A549 treated with DMSO at 1 μM for 4 hours (cell line): Measurements from ENCODE around the gene SLC24A3. TPM values are rescaled to one million over a fixed set of nuclear protein-coding genes. Genes with fewer than 3 reads are reported as not detected.

Experiments used
- total RNA-seq: library from RNA; stranded (reverse); fragments of 200-300 nt; extraction: Qiagen RNA extraction; gene quantifications from 5 replicates; pipeline ENCODE4 v1.2.3, GENCODE V29; 2022; ENCODE audit warnings: low read depth

Gene SLC24A3
- 0.03 to 0.17 TPM (median 0.04 TPM) in 5 replicates for total RNA-seq

DNA sequence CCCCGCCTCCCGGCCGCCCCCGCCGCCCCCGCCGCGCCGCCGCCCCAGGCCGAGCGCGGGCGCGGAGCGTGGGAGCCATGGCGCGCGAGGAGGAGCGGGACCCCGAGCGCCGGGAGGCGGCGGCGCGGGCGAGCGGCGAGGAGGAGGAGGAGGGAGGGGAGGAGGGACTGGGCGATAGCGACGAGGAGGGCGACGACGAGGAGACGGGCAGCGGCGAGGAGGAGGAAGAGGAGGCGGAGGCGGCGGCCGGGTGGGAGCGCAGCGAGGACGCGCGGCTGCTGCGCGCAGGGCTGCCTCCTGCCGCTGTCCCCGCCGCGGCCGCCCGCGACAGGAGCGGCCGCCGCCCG lies at the start of gene SLC24A3:
SLC24A3 (plus strand) TSS at position 174 of the 347 bp plus-strand sequence.

DNA sequence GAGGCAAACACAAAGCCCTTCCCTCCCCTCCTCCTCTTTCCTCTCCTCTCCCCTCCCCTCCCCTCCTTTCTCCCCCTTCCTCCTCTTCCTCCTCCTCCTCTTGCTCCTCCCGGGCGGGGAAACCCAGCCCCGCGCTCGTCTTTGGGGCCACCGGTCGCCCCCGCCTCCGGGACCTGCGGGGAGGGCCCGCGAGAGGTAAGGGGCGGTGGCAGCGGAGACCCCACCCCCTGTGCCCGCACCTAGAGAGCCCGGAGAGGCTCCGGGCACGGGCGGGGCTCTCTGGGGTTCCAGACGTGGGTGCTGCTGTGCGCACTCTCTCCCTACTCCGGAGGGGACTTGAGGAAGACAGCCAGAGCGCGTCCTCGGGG lies 545.7 kb downstream of the SLC24A3 start, which contains the start of gene RIN2:
RIN2 (plus strand) TSS at position 126 of the 368 bp plus-strand sequence. CDS start 131,344 bp downstream, outside the sequence.

